ENCODE results near the gene CRAMP1. TPM values are rescaled to one million over a fixed set of nuclear protein-coding genes. Genes with fewer than 3 reads are reported as not detected.

Gene CRAMP1
- total RNA-seq, 2 experiments from 2014 or later = 15.1 to 15.7 TPM

GRCh38 chr16:1596516-1596915, 15.6 kb upstream of the CRAMP1 start:
- intact Hi-C loops (cut with micrococcal nuclease) = no loop called here
- CTCF ChIA-PET = no interaction called here
- no peak for TF ChIP-seq CTCF (IDR thresholded peaks at IDR 0.05)
- H3K4me3 Mint-ChIP-seq = no peak overlapping the region
- no peaks in the 10 kb centered on the region for H3K36me3 Mint-ChIP-seq (ENCODE audit: low read depth)
- DNase-seq (no peak), ATAC-seq (no peak)
- POLR2A ChIA-PET = no interaction called here
- H3K4me1 Mint-ChIP-seq (ENCODE audit: low read depth) = no peaks in the 10 kb centered on the region
- no peaks in the 10 kb centered on the region for H3K27me3 Mint-ChIP-seq
- H3K27ac Mint-ChIP-seq = no peak overlapping the region
- no peaks in the 10 kb centered on the region for H3K9me3 Mint-ChIP-seq

DNA sequence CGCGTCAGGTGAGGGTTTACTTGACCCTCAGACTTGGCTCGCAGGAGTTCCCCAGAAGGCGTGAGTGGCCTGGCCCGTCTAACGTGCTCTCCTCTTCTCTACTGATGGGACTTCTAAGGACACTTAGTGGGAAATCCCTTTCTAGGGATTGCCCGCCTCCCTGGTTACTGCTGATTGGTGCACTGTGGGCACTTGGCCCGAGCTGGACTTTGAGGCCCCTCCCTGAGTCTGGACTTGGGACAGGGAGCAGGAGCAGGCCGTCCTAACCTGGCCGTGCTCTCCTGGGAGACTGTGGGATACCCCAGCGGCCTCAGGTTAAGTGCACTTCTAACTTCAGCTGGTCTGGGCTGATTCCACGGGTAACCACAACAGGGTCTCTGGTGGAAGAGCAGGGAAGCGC, 15.0 kb upstream of the CRAMP1 start:
- TF ChIP-seq CTCF (IDR thresholded peaks at IDR 0.05) = no peak
- H3K9me3 Mint-ChIP-seq = no peaks in the 10 kb centered on the region
- POLR2A ChIA-PET = no interaction called here
- CTCF ChIA-PET = no interaction called here
- no peak for ATAC-seq
- H3K36me3 Mint-ChIP-seq (ENCODE audit: low read depth) = no peaks in the 10 kb centered on the region
- no peaks in the 10 kb centered on the region for H3K27me3 Mint-ChIP-seq
- H3K27ac Mint-ChIP-seq = no peak overlapping the region
- H3K4me1 Mint-ChIP-seq (ENCODE audit: low read depth) = no peaks in the 10 kb centered on the region
- H3K4me3 Mint-ChIP-seq = no peak overlapping the region
- DNase-seq = no peak
- intact Hi-C loops (cut with micrococcal nuclease) = no loop called here

DNA sequence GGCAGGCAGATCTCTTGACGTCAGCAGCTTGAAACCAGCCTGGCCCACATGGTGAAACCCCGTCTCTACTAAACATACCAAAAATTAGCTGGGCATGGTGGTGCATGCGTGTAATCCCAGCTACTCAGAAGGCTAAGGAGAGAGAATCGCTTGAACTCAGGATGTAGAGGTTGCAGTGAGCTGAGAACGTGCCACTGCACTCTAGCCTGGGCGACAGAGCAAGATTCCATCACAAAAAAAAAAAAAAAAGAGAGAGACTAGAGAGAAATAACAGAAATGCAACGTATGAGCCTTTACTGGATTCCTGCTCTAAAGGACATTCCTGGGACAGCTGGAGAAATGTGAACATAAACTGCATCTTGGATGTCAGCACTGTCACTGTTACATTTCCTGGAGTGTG, 11.1 kb upstream of the CRAMP1 start:
- no peaks in the 10 kb centered on the region for H3K27me3 Mint-ChIP-seq
- intact Hi-C loops (cut with micrococcal nuclease) = no loop called here
- no peak overlapping the region for H3K4me3 Mint-ChIP-seq
- H3K36me3 Mint-ChIP-seq (ENCODE audit: low read depth) = no peaks in the 10 kb centered on the region
- no peak overlapping the region for H3K27ac Mint-ChIP-seq
- no peaks in the 10 kb centered on the region for H3K9me3 Mint-ChIP-seq
- no peaks in the 10 kb centered on the region for H3K4me1 Mint-ChIP-seq (ENCODE audit: low read depth)
- ChIA-PET POLR2A (no interaction called here), CTCF (no interaction called here)
- no peak for DNase-seq
- no peak for TF ChIP-seq CTCF (IDR thresholded peaks at IDR 0.05)
- ATAC-seq = no peak

DNA sequence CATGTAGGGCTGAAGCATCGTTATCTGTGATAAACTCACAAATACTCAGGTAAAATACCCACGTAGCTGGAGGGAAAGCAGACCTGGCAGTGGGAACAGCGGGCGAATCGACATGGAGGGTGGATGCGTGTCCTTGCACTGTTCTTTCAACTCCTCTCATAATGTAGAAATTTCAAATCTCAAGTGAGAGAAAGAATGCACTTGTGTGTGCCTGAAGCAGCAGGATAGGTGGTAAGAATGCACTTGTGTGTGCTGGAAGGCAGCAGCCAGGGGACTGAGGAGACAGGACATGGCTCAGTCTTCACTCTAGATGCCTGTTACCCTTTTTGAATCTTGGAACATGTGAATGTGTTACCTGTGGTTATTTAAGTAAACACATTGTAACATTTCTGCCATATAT, 10.7 kb upstream of the CRAMP1 start:
- Mint-ChIP-seq H3K27me3 (no peaks in the 10 kb centered on the region), H3K9me3 (no peaks in the 10 kb centered on the region), H3K4me3 (no peak overlapping the region), H3K27ac (no peak overlapping the region), H3K36me3 (ENCODE audit: low read depth) (no peaks in the 10 kb centered on the region), H3K4me1 (ENCODE audit: low read depth) (no peaks in the 10 kb centered on the region)
- intact Hi-C loops (cut with micrococcal nuclease) = no loop called here
- no peak for DNase-seq
- TF ChIP-seq CTCF (IDR thresholded peaks at IDR 0.05) = no peak
- POLR2A ChIA-PET = no interaction called here
- CTCF ChIA-PET = no interaction called here
- ATAC-seq = no peak

DNA sequence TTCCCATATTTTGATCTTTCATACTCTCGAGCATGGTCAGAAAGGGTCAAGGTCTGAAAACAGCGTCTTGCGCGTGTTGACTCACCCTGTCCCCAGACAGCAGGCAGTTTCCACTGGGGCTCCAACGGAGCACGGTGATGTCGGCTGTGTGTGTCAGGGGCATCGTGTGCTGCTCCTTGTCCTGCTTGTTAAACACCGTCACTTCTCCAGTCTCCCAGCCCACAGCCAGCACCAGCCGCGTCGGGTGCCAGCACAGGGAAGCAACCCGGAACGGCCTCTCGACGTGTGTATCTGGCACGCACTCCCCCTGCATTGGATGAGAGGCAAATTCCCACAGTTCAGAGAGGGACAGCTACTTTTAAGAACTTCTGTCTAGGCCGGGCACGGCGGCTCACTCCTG, 9.9 kb upstream of the CRAMP1 start:
- Mint-ChIP-seq H3K36me3 (ENCODE audit: low read depth) (peaks cover 3% of the 10 kb centered on the region), H3K27me3 (no peaks in the 10 kb centered on the region), H3K4me1 (ENCODE audit: low read depth) (no peaks in the 10 kb centered on the region), H3K27ac (no peak overlapping the region), H3K9me3 (no peaks in the 10 kb centered on the region), H3K4me3 (no peak overlapping the region)
- DNase-seq = no peak
- ATAC-seq = no peak
- intact Hi-C loops (cut with micrococcal nuclease) = no loop called here
- TF ChIP-seq CTCF (IDR thresholded peaks at IDR 0.05) = no peak
- ChIA-PET POLR2A (no interaction called here), CTCF (no interaction called here)
